B cell (primary cell): ENCODE measurements around the gene CNTNAP2.

Experiments used
- EZH2 ChIP-seq: IDR thresholded peaks from 2 replicates; pipeline ENCODE4 v1.6.1; 2012; ENCODE audit warnings: borderline replicate concordance, low read depth, mild to moderate bottlenecking, moderate library complexity, low read length; ENCODE audit not compliant: insufficient read depth, poor library complexity, severe bottlenecking
- TF ChIP-seq, protein P1 (sequence below): fragments of 200-600 bp; IDR thresholded peaks from one replicate; pipeline ENCODE4 v1.8.0; 2022; ENCODE audit warnings: antibody characterized with exemption, mild to moderate bottlenecking

DNA sequence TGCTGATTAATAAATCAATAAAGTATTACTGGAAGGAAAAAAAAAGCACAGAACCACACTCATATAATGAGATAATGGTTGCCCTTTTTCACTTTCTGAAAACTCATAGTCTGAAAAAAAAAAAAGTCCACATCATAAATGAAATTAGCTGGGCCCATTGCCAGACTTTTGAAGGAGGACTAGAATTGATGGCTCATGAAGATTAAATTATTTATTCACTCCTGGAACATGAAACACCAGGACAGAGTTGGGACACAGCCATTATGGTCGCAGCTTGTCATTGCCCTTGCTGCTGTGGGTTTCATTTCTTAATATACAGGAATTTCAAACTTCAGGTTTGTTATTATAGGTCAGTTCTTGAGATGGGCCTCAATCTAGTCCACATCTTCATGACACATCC lies 91.9 kb downstream of the CNTNAP2 start:
- TF ChIP-seq, protein P1, sequence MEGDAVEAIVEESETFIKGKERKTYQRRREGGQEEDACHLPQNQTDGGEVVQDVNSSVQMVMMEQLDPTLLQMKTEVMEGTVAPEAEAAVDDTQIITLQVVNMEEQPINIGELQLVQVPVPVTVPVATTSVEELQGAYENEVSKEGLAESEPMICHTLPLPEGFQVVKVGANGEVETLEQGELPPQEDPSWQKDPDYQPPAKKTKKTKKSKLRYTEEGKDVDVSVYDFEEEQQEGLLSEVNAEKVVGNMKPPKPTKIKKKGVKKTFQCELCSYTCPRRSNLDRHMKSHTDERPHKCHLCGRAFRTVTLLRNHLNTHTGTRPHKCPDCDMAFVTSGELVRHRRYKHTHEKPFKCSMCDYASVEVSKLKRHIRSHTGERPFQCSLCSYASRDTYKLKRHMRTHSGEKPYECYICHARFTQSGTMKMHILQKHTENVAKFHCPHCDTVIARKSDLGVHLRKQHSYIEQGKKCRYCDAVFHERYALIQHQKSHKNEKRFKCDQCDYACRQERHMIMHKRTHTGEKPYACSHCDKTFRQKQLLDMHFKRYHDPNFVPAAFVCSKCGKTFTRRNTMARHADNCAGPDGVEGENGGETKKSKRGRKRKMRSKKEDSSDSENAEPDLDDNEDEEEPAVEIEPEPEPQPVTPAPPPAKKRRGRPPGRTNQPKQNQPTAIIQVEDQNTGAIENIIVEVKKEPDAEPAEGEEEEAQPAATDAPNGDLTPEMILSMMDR, result no peak
- no peak for TF ChIP-seq EZH2
